HUES48 (cell line): ENCODE measurements around the gene KXD1.

ENCODE experiments used
- H3K27ac ChIP-seq: one replicate; pipeline ENCODE4 v1.7.0; 2013; ENCODE audit warnings: low read depth, low read length, inconsistent platforms
- H3K27me3 ChIP-seq: 2 replicates; pipeline ENCODE4 v1.6.1; 2013; ENCODE audit warnings: mild to moderate bottlenecking, low read length; ENCODE audit not compliant: control insufficient read depth, insufficient read depth
- H3K36me3 ChIP-seq: 2 replicates; pipeline ENCODE4 v1.6.1; 2013; ENCODE audit warnings: low read length; ENCODE audit not compliant: control insufficient read depth, insufficient read depth
- H3K4me1 ChIP-seq: 2 replicates; pipeline ENCODE4 v1.6.1; 2013; ENCODE audit warnings: mild to moderate bottlenecking, low read length; ENCODE audit not compliant: control insufficient read depth, insufficient read depth
- H3K4me3 ChIP-seq: 2 replicates; pipeline ENCODE4 v1.5.1; 2013; ENCODE audit warnings: mild to moderate bottlenecking, low read depth, low read length
- H3K9ac ChIP-seq: 2 replicates; pipeline ENCODE4 v1.6.1; 2013; ENCODE audit warnings: mild to moderate bottlenecking, low read depth, low read length, moderate library complexity
- H3K9me3 ChIP-seq: 2 replicates; pipeline ENCODE4 v1.6.1; 2013; ENCODE audit warnings: low read length; ENCODE audit not compliant: control insufficient read depth, insufficient read depth

Gene KXD1, protein sequence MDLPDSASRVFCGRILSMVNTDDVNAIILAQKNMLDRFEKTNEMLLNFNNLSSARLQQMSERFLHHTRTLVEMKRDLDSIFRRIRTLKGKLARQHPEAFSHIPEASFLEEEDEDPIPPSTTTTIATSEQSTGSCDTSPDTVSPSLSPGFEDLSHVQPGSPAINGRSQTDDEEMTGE

DNA sequence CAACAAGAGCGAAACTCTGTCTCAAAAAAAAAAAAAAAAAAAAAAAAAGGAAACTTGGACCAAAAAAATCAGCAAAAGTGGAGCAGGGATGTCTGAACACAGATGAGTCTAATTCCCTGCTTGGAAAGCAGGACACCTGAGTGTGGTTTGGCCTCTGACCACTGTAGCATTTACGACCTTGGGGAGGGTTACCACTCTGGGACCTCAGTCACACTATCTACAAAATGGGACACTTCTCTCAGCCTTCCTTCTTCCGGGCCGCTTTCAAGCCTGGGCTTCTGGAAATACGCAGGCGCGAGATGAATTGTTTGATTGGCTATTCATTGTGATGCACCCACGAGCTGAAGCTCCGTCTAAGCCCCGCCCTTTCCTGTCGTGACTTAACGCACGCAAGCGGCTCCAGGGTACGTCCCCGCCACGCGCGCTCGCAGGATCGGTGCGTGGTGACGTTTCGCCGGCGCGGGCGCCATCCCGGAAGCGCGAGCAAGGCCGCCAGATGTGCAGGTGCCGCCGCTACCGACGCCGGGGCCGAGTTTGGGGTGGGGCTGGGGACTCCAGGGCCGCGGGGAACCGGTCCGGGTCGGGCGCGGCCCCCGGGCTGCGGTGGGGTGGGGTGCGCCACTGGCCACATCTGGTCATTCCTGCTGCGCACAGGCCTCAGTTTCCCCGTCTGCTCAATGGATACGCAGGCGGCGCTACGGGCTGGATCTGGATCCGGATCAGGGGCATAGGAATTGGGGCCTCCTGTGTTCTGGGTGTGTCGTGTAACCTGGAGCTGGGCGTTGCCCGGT lies at the start of gene KXD1:
Gene KXD1, plus strand, starts transcription at position 460 of the 791 bp plus-strand sequence. CDS start 4,187 bp downstream, outside the sequence.
- H3K9ac ChIP-seq, result peak within 1 kb of the TSS; percentile 42
- peak within 1 kb of the TSS; percentile 72 for H3K27ac ChIP-seq
- peaks cover 16% of the 10 kb centered on the region for H3K36me3 ChIP-seq
- H3K9me3 ChIP-seq, result no peaks in the 10 kb centered on the region
- peak within 1 kb of the TSS; percentile 81 for H3K4me3 ChIP-seq
- no peaks in the 10 kb centered on the region for H3K27me3 ChIP-seq
- H3K4me1 ChIP-seq, result peaks cover 6% of the 10 kb centered on the region; the same call in 1 of the 2 replicates

DNA sequence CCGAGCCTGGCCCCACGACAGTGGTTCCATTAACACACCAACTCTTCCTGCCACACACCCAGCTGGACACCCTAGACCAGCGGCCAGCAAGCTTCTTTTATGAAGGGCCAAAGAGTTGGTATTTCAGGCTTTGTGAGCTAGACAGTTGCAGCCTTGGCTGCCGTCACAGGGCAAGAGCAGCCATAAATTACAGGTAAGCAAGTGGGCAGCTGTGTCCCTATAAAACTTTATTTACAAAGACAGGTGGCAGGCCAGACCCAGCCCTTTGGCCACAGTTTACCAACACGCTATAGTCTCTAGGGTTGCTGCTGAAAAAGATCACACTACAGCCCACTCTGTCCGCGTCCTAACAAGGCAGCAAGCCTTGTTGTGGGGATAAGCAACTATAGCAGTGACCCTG lies 49.1 kb upstream of the KXD1 start:
- no peaks in the 10 kb centered on the region for H3K36me3 ChIP-seq
- no peak overlapping the region for H3K9ac ChIP-seq
- H3K4me3 ChIP-seq, result no peak overlapping the region
- no peaks in the 10 kb centered on the region for H3K27me3 ChIP-seq
- H3K27ac ChIP-seq, result no peak overlapping the region
- H3K9me3 ChIP-seq, result no peaks in the 10 kb centered on the region
- H3K4me1 ChIP-seq, result no peaks in the 10 kb centered on the region

DNA sequence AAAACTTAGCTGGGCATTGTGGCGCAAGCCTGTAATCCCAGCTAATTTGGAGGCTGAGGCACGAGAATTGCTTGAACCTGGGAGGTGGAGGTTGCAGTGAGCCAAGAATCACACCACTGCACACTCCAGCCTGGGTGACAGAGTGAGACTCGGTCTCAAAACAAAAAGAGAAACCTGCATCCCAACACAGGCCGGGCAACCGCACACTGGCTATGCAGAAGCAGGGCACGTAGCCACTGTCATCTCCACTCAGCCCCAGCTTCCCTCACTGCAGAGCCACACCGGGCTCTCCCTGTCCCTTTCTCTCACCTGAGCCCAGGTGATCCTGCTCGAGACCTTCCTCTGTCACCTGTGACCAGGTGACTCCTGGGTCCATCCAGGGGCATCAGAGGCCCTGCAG lies 47.5 kb upstream of the KXD1 start:
- no peaks in the 10 kb centered on the region for H3K4me1 ChIP-seq
- no peak overlapping the region for H3K9ac ChIP-seq
- H3K27ac ChIP-seq, result no peak overlapping the region
- H3K27me3 ChIP-seq, result no peaks in the 10 kb centered on the region
- no peaks in the 10 kb centered on the region for H3K9me3 ChIP-seq
- H3K4me3 ChIP-seq, result no peak overlapping the region
- H3K36me3 ChIP-seq, result no peaks in the 10 kb centered on the region

DNA sequence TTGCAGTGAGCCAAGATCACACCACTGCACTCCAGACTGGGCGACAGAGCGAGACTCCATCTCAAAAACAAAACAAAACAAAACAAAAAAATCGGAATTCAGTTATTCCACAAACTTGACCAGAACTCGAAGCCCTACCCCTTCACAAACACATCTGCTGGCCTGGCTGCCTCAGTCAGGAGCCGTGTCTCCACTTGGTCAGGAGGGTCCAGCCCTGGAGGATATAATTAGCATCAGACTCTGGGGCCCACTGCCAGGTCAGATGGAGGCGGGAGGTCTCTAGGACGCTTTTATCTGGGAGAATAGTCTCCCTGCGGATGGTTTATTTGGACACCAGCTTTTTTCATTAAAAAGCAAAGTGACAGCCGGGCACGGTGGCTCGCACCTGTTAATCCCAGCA lies 43.8 kb upstream of the KXD1 start:
- Histone ChIP-seq H3K4me3 (no peak overlapping the region), H3K27me3 (no peaks in the 10 kb centered on the region), H3K27ac (no peak overlapping the region), H3K9me3 (no peaks in the 10 kb centered on the region), H3K36me3 (no peaks in the 10 kb centered on the region), H3K9ac (no peak overlapping the region), H3K4me1 (no peaks in the 10 kb centered on the region)

DNA sequence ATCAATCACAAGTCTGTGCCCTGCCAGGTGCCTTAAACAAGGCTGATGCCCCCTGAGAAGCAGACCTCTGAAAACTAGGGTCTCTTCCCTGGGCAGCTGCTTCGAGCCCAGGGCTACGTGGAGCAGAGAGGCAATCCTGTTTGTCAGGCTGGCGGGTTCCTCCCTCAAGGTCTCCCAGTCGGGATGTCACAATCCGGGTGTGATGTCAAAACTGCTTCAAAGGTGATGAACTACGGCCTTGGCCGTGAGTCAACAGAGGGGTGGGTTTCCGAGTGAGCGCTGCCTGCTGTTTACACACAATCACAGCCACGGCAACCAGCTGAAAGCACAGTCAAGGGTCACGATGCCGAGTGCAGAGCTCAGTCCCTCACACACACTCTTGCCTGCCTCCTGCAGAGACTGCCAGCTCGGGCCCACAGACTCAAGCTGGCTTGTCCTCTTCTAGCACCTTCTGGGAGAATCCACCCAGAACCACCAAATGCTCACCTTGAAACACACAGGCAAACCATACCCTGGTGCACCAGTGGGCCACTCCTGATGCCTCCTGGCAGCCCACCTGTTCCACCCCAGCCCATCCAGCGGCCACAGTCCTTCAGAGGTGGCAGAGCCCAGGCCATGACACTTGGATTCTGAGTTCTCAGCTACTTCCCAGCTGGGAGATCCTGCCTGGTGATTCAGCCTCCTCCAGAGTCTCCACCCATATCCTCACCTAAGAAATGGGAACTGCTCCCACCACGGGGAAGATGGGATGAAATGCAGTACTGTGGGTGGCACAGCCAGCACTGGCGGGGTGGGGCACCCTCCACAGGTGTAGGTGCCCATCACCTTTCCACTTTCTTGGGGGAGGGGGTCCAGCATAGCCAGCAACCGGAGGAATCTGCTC lies 42.6 kb upstream of the KXD1 start:
- Histone ChIP-seq H3K27ac (no peak overlapping the region), H3K36me3 (no peaks in the 10 kb centered on the region), H3K9ac (no peak overlapping the region), H3K4me3 (no peak overlapping the region), H3K27me3 (no peaks in the 10 kb centered on the region), H3K4me1 (peaks cover 3% of the 10 kb centered on the region; the same call in 1 of the 2 replicates), H3K9me3 (no peaks in the 10 kb centered on the region)

DNA sequence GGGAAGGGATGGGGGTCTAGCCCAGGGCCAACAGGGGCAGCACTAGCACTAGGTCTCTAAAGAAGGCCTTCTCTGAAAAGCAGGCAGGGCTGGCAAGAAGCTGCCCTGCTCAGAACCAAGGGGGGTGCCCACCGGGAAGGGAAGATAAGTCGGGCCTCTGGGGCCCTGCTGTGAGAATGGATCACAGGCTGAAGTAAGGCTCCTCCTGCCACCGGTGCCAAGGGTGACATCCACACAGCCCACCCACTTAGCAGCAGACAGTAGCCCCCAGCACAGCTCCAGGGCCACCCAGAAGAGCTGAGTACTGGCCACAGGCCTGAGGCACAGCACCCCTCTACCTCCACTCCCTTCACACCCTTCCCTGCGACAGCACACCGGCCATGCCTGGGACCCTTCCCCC lies 41.7 kb upstream of the KXD1 start:
- H3K4me1 ChIP-seq, result peaks cover 6% of the 10 kb centered on the region; the same call in 1 of the 2 replicates
- H3K4me3 ChIP-seq, result no peak overlapping the region
- H3K9ac ChIP-seq, result no peak overlapping the region
- no peak overlapping the region for H3K27ac ChIP-seq
- no peaks in the 10 kb centered on the region for H3K36me3 ChIP-seq
- H3K27me3 ChIP-seq, result no peaks in the 10 kb centered on the region
- no peaks in the 10 kb centered on the region for H3K9me3 ChIP-seq

DNA sequence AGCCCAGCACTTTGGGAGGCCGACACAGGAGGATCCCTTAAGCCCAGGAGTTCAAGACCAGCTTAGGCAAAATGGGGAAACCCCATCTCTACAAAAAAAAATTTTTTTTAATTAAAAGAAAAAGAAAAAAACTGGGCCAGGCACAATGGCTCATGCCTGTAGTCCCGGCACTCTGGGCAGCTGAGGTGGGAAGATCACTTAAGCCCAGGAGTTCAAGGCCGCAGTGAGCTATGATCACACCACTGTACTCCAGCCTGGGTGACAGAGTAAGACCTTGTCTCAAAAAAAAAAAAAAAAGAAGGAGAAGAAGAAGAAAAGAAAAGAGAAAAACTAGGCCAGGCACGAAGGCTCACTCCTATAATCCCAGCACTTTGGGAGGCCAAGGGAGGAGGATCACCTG lies 40.1 kb upstream of the KXD1 start:
- no peaks in the 10 kb centered on the region for H3K36me3 ChIP-seq
- no peaks in the 10 kb centered on the region for H3K27me3 ChIP-seq
- no peak overlapping the region for H3K4me3 ChIP-seq
- no peak overlapping the region for H3K9ac ChIP-seq
- no peak overlapping the region for H3K27ac ChIP-seq
- peaks cover 7% of the 10 kb centered on the region; the same call in 1 of the 2 replicates for H3K4me1 ChIP-seq
- H3K9me3 ChIP-seq, result no peaks in the 10 kb centered on the region

DNA sequence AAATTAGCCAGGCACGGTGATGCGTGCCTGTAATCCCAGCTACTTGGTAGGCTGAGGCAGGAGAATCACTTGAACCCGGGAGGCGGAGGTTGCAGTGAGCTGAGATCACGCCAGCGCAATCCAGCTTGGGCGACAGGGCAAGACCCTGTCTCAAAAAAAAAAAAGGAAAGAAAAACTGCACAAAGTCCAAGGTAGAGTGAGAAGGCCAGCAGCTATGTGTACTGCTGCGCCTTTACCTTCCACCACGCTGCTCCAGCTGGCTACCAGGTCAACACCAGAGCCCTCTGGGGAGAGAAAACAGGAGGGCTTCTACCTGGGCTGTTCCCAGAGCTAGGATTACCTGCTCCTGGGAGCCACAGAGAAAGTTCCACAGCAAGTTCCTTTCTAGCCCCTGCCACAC lies 39.0 kb upstream of the KXD1 start:
- Histone ChIP-seq H3K9me3 (no peaks in the 10 kb centered on the region), H3K27ac (no peak overlapping the region), H3K9ac (no peak overlapping the region), H3K27me3 (no peaks in the 10 kb centered on the region), H3K4me3 (no peak overlapping the region), H3K36me3 (no peaks in the 10 kb centered on the region), H3K4me1 (peaks cover 7% of the 10 kb centered on the region; the same call in 1 of the 2 replicates)

DNA sequence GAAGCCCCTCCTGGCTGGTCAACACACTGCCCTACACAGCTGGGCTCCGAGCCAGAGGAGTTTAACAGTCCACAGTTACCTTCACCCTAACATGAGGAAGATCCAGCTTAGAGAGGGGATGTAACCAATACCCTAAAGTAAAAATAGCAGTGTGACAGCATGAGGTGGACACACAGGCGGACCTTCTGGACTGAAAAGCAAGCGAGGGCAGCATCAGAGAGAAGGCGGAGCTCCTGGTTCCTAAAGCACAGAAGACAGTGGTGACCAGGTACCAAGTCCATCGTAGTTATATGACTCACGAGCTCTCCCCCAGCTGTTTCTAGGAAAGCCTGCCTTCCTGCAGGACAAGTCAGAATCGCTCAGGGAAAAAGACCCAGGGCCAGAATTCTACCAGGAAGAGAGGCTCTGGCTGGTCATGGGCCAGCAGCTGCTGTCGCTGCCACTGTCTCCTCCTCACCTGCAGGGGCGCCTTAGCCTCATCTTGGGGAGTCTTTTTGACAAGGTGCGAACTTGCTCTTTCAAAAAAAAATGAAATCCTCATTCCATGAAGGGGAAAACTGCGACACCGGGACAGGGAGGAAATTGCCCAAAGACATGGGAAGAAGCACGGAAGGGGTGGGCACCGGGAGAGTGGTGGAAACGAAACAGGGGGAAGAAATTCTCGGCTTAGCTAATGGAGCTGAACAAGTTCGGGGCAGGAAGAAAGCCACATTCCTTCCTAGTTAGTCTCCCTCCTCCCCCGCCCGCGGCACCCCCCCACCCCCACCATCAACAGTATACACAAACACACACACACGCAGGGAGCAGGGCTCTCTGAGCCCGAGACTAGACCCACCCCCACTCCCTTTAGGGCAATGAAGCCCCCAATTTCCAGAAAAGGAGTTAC lies 37.5 kb upstream of the KXD1 start:
- H3K27me3 ChIP-seq, result no peaks in the 10 kb centered on the region
- H3K9me3 ChIP-seq, result no peaks in the 10 kb centered on the region
- no peak overlapping the region for H3K9ac ChIP-seq
- peak overlapping the region; percentile 99 for H3K4me3 ChIP-seq
- no peaks in the 10 kb centered on the region for H3K36me3 ChIP-seq
- peak overlapping the region; percentile 65 for H3K27ac ChIP-seq
- peaks cover 7% of the 10 kb centered on the region; the same call in 1 of the 2 replicates for H3K4me1 ChIP-seq
